AG09319 (cell line): ENCODE data around the gene CDC34.

ENCODE experiments used
- DNase-seq: peaks from one replicate; pipeline ENCODE4 v3.0.0-alpha.2; 2010; ENCODE audit warnings: low read depth; ENCODE audit errors: extremely low read depth
- CTCF ChIP-seq: IDR thresholded peaks from 2 replicates; pipeline ENCODE4 v1.5.1; 2011; ENCODE audit warnings: low read depth, mild to moderate bottlenecking, inconsistent platforms, low read length, moderate library complexity

The CDC34 gene

GRCh38 chr19:536881-537404, 5.4 kb downstream of the CDC34 start:
- DNase-seq, result no peak
- TF ChIP-seq CTCF, result no peak

- no peak for TF ChIP-seq CTCF
These were observed 7.3 kb downstream of the CDC34 start for GRCh38 chr19:538641-539428.

GRCh38 chr19:539429-540030, 8.0 kb downstream of the CDC34 start:
- no peak for TF ChIP-seq CTCF
- no peak for DNase-seq

More at GRCh38 chr19:538641-539428, 7.3 kb downstream of the CDC34 start:
- no peak for DNase-seq

GRCh38 chr19:540867-541637, 9.5 kb downstream of the CDC34 start:
- DNase-seq, result no peak
- TF ChIP-seq CTCF, result no peak

- TF ChIP-seq CTCF, result no peak
- no peak for DNase-seq
These were observed 10.1 kb downstream of the CDC34 start for GRCh38 chr19:541699-542098.

GRCh38 chr19:542173-542866, 10.8 kb downstream of the CDC34 start:
- TF ChIP-seq CTCF, result no peak
- no peak for DNase-seq
